Uterus (tissue), 4 donors: ENCODE measurements around the gene ZNF346. TPM values are rescaled to one million over a fixed set of nuclear protein-coding genes. Genes with fewer than 3 reads are reported as not detected.
A peak's percentile ranks its signal among the peaks of the same experiment; 100 is the strongest.
"Not testable (repeated sequence)": the region's sequence is repeated elsewhere in the genome, so short reads cannot be mapped to it uniquely, and the experiment has no call there.

Source experiments
- DNase-seq, 2 donors: peaks; one replicate each; pipeline ENCODE4 v3.0.0-alpha.2; 2019 to 2020
- H3K27ac ChIP-seq, 2 donors: fragments of 200-600 bp; sonication (generic); 1 replicate in 1 of 2; 2 replicates in 1 of 2; pipeline ENCODE4 v1.5.1; 2016 to 2018
- H3K27me3 ChIP-seq, 2 donors: fragments of 200-600 bp; sonication (generic); one replicate each; pipeline ENCODE4 v1.5.1; 2018 to 2019; ENCODE audit warnings: control low read depth in 1 of 2
- H3K36me3 ChIP-seq, 2 donors: fragments of 200-600 bp; sonication (generic); one replicate each; pipeline ENCODE4 v1.5.1; 2019; ENCODE audit warnings: control low read depth in 1 of 2
- H3K4me1 ChIP-seq, 2 donors: fragments of 200-600 bp; sonication (generic); one replicate each; pipeline ENCODE4 v1.5.1; 2018 to 2019; ENCODE audit warnings: control low read depth in 1 of 2
- H3K4me3 ChIP-seq, 2 donors: fragments of 200-600 bp; sonication (generic); 1 replicate in 1 of 2; 2 replicates in 1 of 2; pipeline ENCODE4 v1.5.1; 2018 to 2019; ENCODE audit warnings: mild to moderate bottlenecking in 1 of 2
- H3K9me3 ChIP-seq, 2 donors: fragments of 200-600 bp; sonication (generic); one replicate each; pipeline ENCODE4 v1.5.1; 2019; ENCODE audit warnings: control low read depth in 1 of 2
- CTCF ChIP-seq, 4 experiments: fragments of 200-600 bp in 2 of 4; fragments of 450-650 bp in 2 of 4; sonication (generic) in 2 of 4; IDR thresholded peaks; one replicate each; pipeline ENCODE4 v1.5.1; 2016 to 2019; ENCODE audit warnings: antibody characterized with exemption in 4 of 4, mild to moderate bottlenecking in 2 of 4, moderate library complexity in 1 of 4
- POLR2A ChIP-seq, 2 donors: fragments of 450-650 bp; IDR thresholded peaks; one replicate each; pipeline ENCODE4 v1.6.1; 2016; ENCODE audit warnings: antibody characterized with exemption in 2 of 2, mild to moderate bottlenecking in 1 of 2, moderate library complexity in 1 of 2
- intact Hi-C: fragments of 100-400 bp; cut with DNase I; formaldehyde crosslinking; loops from one replicate; pipeline ENCODE4 v1.15.1; 2023; ENCODE audit warnings: low total_unique reads
- total RNA-seq, 4 donors: library from RNA; depleted of rRNA in 3 of 4; stranded (reverse); fragments of >200 nt in 3 of 4; gene quantifications; one replicate each; pipeline versions ENCODE4 v1.1.0 to v1.2.4, GENCODE V29; 2014 to 2023
- donor health status: DM: yes; HTN: yes; CAD: no.

Gene ZNF346
- total RNA-seq, 4 donors from 2014 or later = 10.5 to 38.5 (median 29.2) TPM

- Histone ChIP-seq H3K9me3 (no peaks in the 10 kb centered on the region), H3K27me3 (no peaks in the 10 kb centered on the region), H3K4me1 (no peaks in the 10 kb centered on the region), H3K27ac (no peak overlapping the region), H3K4me3 (no peak overlapping the region), H3K36me3 (no peaks in the 10 kb centered on the region)
- intact Hi-C loops = no loop called here
- TF ChIP-seq CTCF (IDR thresholded peaks at IDR 0.05) = no peak
- no peak for TF ChIP-seq POLR2A (IDR thresholded peaks at IDR 0.05)
- DNase-seq = no peak
Observed at GRCh38 chr5:176985516-176985915, 37.0 kb upstream of the ZNF346 start.

GRCh38 chr5:176986280-176986679 is 36.2 kb upstream of the ZNF346 start:
- H3K36me3 ChIP-seq = no peaks in the 10 kb centered on the region
- no peak overlapping the region for H3K4me3 ChIP-seq
- no peak overlapping the region for H3K27ac ChIP-seq
- intact Hi-C loops = no loop called here
- TF ChIP-seq POLR2A (IDR thresholded peaks at IDR 0.05) = no peak
- no peaks in the 10 kb centered on the region for H3K9me3 ChIP-seq
- H3K4me1 ChIP-seq = no peaks in the 10 kb centered on the region
- no peaks in the 10 kb centered on the region for H3K27me3 ChIP-seq
- DNase-seq = no peak

GRCh38 chr5:176987583-176987982 is 34.9 kb upstream of the ZNF346 start:
- TF ChIP-seq POLR2A (IDR thresholded peaks at IDR 0.05) = no peak
- TF ChIP-seq CTCF (IDR thresholded peaks at IDR 0.05) = no peak
- DNase-seq = no peak
- no peak overlapping the region for H3K4me3 ChIP-seq
- no peak overlapping the region for H3K27ac ChIP-seq
- intact Hi-C loops = no loop called here
- H3K27me3 ChIP-seq = no peaks in the 10 kb centered on the region
- no peaks in the 10 kb centered on the region for H3K36me3 ChIP-seq
- no peaks in the 10 kb centered on the region for H3K9me3 ChIP-seq
- H3K4me1 ChIP-seq = no peaks in the 10 kb centered on the region

GRCh38 chr5:176993081-176993480 is 29.4 kb upstream of the ZNF346 start:
- H3K27ac ChIP-seq, H3K27me3 ChIP-seq, DNase-seq, H3K4me3 ChIP-seq, H3K36me3 ChIP-seq, intact Hi-C loops, H3K4me1 ChIP-seq, H3K9me3 ChIP-seq: not testable (repeated sequence)

GRCh38 chr5:176994460-176995121 is 27.9 kb upstream of the ZNF346 start:
- Histone ChIP-seq H3K27ac (peak overlapping the region; percentile 41 to 73), H3K4me1 (no peaks in the 10 kb centered on the region), H3K9me3 (no peaks in the 10 kb centered on the region), H3K36me3 (no peaks in the 10 kb centered on the region), H3K27me3 (no peaks in the 10 kb centered on the region), H3K4me3 (no peak overlapping the region)
- no peak for DNase-seq
- intact Hi-C loops = no loop called here
- TF ChIP-seq CTCF (IDR thresholded peaks at IDR 0.05) (no peak), POLR2A (IDR thresholded peaks at IDR 0.05) (no peak)

GRCh38 chr5:176995122-176995490 is 27.4 kb upstream of the ZNF346 start:
- H3K4me3 ChIP-seq = no peak overlapping the region
- no peak for DNase-seq
- H3K27me3 ChIP-seq = no peaks in the 10 kb centered on the region
- TF ChIP-seq POLR2A (IDR thresholded peaks at IDR 0.05) (no peak), CTCF (IDR thresholded peaks at IDR 0.05) (no peak)
- intact Hi-C loops = no loop called here
- H3K9me3 ChIP-seq = no peaks in the 10 kb centered on the region
- no peaks in the 10 kb centered on the region for H3K36me3 ChIP-seq
- H3K4me1 ChIP-seq = no peaks in the 10 kb centered on the region
- peak overlapping the region; percentile 41 to 73 for H3K27ac ChIP-seq
